Renal pelvis (tissue), 4 donors: Measurements from ENCODE around the gene FAM111A. TPM values are rescaled to one million over a fixed set of nuclear protein-coding genes. Genes with fewer than 3 reads are reported as not detected.

Experiments
- DNase-seq: peaks from one replicate; pipeline ENCODE4 v3.0.0-alpha.2; 2013
- polyA plus RNA-seq, 3 donors: library from polyadenylated mRNA; unstranded; fragments of 120-200 nt; gene quantifications; one replicate each; pipeline ENCODE4 v1.2.1, GENCODE V29; 2013; ENCODE audit not compliant: insufficient read length in 3 of 3

The FAM111A gene
- polyA plus RNA-seq, 3 donors = 43.6 to 86.0 (median 83.1) TPM

- peak; percentile 69 for DNase-seq
Observed at GRCh38 chr11:59197991-59198390, 55.3 kb downstream of the FAM111A start.

- DNase-seq = no peak
Observed at GRCh38 chr11:59198726-59199125, 56.1 kb downstream of the FAM111A start.

GRCh38 chr11:59199546-59200422, 57.1 kb downstream of the FAM111A start:
- no peak for DNase-seq

DNA sequence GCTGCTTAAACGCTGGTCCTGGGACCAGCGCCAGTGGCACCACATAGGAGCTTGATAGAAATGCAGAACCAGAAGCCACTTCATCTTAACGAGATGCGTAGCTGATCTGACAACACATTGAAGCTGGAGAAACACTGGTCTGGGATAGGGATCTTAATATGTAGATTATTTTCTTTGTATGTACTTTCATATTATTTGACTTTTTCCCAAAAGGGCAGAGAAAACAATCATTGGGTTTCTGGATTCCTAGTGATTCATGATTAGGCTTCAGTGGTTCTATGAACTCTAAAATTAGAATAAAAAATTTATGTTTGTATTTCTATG, 57.7 kb downstream of the FAM111A start:
- no peak for DNase-seq

DNA sequence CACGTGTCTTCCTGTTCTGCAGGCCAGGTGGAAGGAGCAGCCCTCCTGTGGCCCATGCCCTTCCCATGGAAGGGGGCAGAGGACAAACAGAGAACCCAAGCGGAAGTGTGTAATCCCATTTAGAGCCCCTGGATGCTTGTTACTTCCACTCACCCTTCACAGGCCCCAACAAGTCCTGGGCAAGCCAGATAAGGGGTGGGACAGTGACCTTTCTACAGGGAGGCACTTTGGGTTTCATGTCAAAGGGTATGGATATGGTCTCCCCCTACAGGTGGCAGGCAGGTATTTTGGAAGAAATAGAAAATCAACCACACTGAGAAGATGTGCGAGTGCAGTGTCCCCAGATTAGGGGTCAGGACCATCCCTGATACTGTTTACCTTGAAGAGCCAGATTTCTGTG, 58.7 kb downstream of the FAM111A start:
- no peak for DNase-seq

Other genes starting within 250 kb of the FAM111A start
- gene GLYATL1, start 203.4 kb upstream of the FAM111A start, polyA plus RNA-seq = 100 to 1,000 TPM; 161 to 182 (median 182) TPM
- gene GLYATL1B, start 56.5 kb upstream of the FAM111A start, polyA plus RNA-seq = under 1 TPM in 2 of 3 donors, not detected in 1; 0.10 to 0.34 TPM
- gene FAM111B, start 35.6 kb upstream of the FAM111A start, polyA plus RNA-seq = 10 to 100 TPM; 10.3 to 14.2 (median 12.1) TPM
- 10 to 100 TPM; 52.9 to 66.2 (median 53.9) TPM for gene DTX4, start 29.3 kb downstream of the FAM111A start, polyA plus RNA-seq
- 1 to 10 TPM; 5.9 to 8.3 (median 7.7) TPM for gene MPEG1, start 70.1 kb downstream of the FAM111A start, polyA plus RNA-seq
- under 1 TPM in 1 of 3 donors, not detected in 2; 0.01 TPM for gene OR5AN1, start 216.0 kb downstream of the FAM111A start, polyA plus RNA-seq